ENCODE measurements around the gene FGF14. TPM values are rescaled to one million over a fixed set of nuclear protein-coding genes. Genes with fewer than 3 reads are reported as not detected.
"Not testable (repeated sequence)": the region's sequence is repeated elsewhere in the genome, so short reads cannot be mapped to it uniquely, and the experiment has no call there.

Gene FGF14
- polyA plus RNA-seq, 1 of the 3 experiments (the other 2 are of a cell fraction): 0.20 TPM

DNA sequence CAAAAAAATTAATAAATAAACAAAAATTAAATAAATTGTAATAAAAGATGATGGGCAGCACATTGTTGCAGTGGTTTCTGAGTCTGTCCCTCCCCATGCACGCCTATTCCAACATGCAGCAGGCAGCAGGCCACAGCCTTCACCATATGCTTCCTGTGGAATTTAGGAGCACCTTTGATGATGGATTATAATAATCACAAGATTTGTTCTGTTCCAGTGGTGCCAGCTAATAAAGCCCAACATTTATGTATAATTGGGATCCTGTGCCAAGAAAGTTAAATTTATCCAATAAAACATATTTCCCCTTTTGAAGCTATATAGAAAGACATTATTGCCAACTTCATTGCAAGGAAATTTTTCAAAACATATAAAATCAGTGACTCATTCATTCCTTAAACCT, 328.6 kb downstream of the FGF14 start:
- no peaks in the 10 kb centered on the region for H3K27me3 ChIP-seq (ENCODE audit: insufficient read depth)
- TF ChIP-seq TCF12 (IDR thresholded peaks at IDR 0.05): no peak
- no peak for TF ChIP-seq CHD2 (IDR thresholded peaks at IDR 0.05; ENCODE audit: low read length, partially characterized antibody)
- TF ChIP-seq RAD21 (IDR thresholded peaks at IDR 0.05; ENCODE audit: low read length): no peak
- no peak for TF ChIP-seq JUND (IDR thresholded peaks at IDR 0.05)
- TF ChIP-seq POLR2AphosphoS5 (IDR thresholded peaks at IDR 0.05; ENCODE audit: low read depth, low read length): no peak
- TF ChIP-seq NFIC (IDR thresholded peaks at IDR 0.05; ENCODE audit: borderline replicate concordance): no peak
- DNase-seq: no peak
- H3K4me1 ChIP-seq (ENCODE audit: control insufficient read depth in 1 of 2, insufficient read depth in 2 of 2, low read depth in 1 of 2, low read length in 1 of 2): no peaks in the 10 kb centered on the region; a peak in 1 of 4 replicates
- no peak overlapping the region for H3K9ac ChIP-seq
- no peaks in the 10 kb centered on the region for H3K36me3 ChIP-seq (replicated peaks in 1 of 2; ENCODE audit: control insufficient read depth in 1 of 2, insufficient read depth in 2 of 2, low read length in 1 of 2)
- POLR2A ChIA-PET: no interaction called here
- H3F3A ChIP-seq (replicated peaks; ENCODE audit: insufficient read depth): no peaks in the 10 kb centered on the region
- H2AFZ ChIP-seq (ENCODE audit: low read depth): no peak overlapping the region
- H4K20me1 ChIP-seq (ENCODE audit: insufficient read depth): no peaks in the 10 kb centered on the region
- CTCF ChIA-PET: interaction anchor here (0.6 to 1.5 kb wide), 5 partner anchors 14 to 131 kb away, joined by 3 to 4 read pairs (median 3); no protein-coding TSS in a partner anchor
- H3K9me3 ChIP-seq: no peaks in the 10 kb centered on the region
- WGBS (ENCODE audit: low lambda C conversion rate): 41% methylated on average over 1 of the region's 1 CpG
- H3K27ac ChIP-seq (ENCODE audit: low read depth in 2 of 2, low read length in 1 of 2): no peak overlapping the region
- H3K4me2 ChIP-seq: no peak overlapping the region
- H3K9me2 ChIP-seq: no peaks in the 10 kb centered on the region
- H3K4me3 ChIP-seq (ENCODE audit: low read depth in 2 of 2, low read length in 1 of 2): no peak overlapping the region
- no peaks in the 10 kb centered on the region for H3K79me2 ChIP-seq (ENCODE audit: insufficient read depth)

- no peak overlapping the region for H3K4me3 ChIP-seq (ENCODE audit: low read depth in 2 of 2, low read length in 1 of 2)
- no peaks in the 10 kb centered on the region for H4K20me1 ChIP-seq (ENCODE audit: insufficient read depth)
- H3K4me2 ChIP-seq: no peak overlapping the region
- no peaks in the 10 kb centered on the region for H3K9me2 ChIP-seq
- ChIA-PET CTCF (interaction anchor here (1.4 kb wide), 1 partner anchor 41 kb away, joined by 3 read pairs; no protein-coding TSS in a partner anchor), POLR2A (no interaction called here)
- H3K9me3 ChIP-seq: no peaks in the 10 kb centered on the region
- no peak overlapping the region; a peak in 1 of 4 replicates for H3K27ac ChIP-seq (ENCODE audit: low read depth in 2 of 2, low read length in 1 of 2)
- no peaks in the 10 kb centered on the region for H3K36me3 ChIP-seq (replicated peaks in 1 of 2; ENCODE audit: control insufficient read depth in 1 of 2, insufficient read depth in 2 of 2, low read length in 1 of 2)
- H3K4me1 ChIP-seq (ENCODE audit: control insufficient read depth in 1 of 2, insufficient read depth in 2 of 2, low read depth in 1 of 2, low read length in 1 of 2): no peaks in the 10 kb centered on the region; a peak in 2 of 4 replicates
- H3K27me3 ChIP-seq (ENCODE audit: insufficient read depth): no peaks in the 10 kb centered on the region
- no peaks in the 10 kb centered on the region for H3F3A ChIP-seq (replicated peaks; ENCODE audit: insufficient read depth)
- no peak overlapping the region for H2AFZ ChIP-seq (ENCODE audit: low read depth)
- H3K79me2 ChIP-seq (ENCODE audit: insufficient read depth): no peaks in the 10 kb centered on the region
- TF ChIP-seq JUND (IDR thresholded peaks at IDR 0.05): no peak
- TF ChIP-seq RXRA (IDR thresholded peaks at IDR 0.05; ENCODE audit: borderline replicate concordance, low read depth): no peak
- no peak for TF ChIP-seq TAF1 (IDR thresholded peaks at IDR 0.05; ENCODE audit: borderline replicate concordance, low read depth, low read length)
- TF ChIP-seq FOXM1 (IDR thresholded peaks at IDR 0.05; ENCODE audit: low read depth): no peak
- no peak for TF ChIP-seq EZH2phosphoT487 (IDR thresholded peaks at IDR 0.05; ENCODE audit: borderline replicate concordance, low read depth)
- no peak for TF ChIP-seq MXI1 (IDR thresholded peaks at IDR 0.05; ENCODE audit: low read depth, low read length)
- TF ChIP-seq, protein P1, sequence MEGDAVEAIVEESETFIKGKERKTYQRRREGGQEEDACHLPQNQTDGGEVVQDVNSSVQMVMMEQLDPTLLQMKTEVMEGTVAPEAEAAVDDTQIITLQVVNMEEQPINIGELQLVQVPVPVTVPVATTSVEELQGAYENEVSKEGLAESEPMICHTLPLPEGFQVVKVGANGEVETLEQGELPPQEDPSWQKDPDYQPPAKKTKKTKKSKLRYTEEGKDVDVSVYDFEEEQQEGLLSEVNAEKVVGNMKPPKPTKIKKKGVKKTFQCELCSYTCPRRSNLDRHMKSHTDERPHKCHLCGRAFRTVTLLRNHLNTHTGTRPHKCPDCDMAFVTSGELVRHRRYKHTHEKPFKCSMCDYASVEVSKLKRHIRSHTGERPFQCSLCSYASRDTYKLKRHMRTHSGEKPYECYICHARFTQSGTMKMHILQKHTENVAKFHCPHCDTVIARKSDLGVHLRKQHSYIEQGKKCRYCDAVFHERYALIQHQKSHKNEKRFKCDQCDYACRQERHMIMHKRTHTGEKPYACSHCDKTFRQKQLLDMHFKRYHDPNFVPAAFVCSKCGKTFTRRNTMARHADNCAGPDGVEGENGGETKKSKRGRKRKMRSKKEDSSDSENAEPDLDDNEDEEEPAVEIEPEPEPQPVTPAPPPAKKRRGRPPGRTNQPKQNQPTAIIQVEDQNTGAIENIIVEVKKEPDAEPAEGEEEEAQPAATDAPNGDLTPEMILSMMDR (IDR thresholded peaks at IDR 0.05): no peak
- TF ChIP-seq RFX5 (IDR thresholded peaks at IDR 0.05; ENCODE audit: low read length): no peak
- TF ChIP-seq, protein P2, sequence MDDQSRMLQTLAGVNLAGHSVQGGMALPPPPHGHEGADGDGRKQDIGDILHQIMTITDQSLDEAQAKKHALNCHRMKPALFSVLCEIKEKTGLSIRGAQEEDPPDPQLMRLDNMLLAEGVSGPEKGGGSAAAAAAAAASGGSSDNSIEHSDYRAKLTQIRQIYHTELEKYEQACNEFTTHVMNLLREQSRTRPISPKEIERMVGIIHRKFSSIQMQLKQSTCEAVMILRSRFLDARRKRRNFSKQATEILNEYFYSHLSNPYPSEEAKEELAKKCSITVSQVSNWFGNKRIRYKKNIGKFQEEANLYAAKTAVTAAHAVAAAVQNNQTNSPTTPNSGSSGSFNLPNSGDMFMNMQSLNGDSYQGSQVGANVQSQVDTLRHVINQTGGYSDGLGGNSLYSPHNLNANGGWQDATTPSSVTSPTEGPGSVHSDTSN (IDR thresholded peaks at IDR 0.05): no peak
- no peak for TF ChIP-seq TCF12 (IDR thresholded peaks at IDR 0.05)
- no peak for TF ChIP-seq NFIC (IDR thresholded peaks at IDR 0.05; ENCODE audit: borderline replicate concordance)
- no peak for TF ChIP-seq REST (IDR thresholded peaks at IDR 0.05; ENCODE audit: low read depth, low read length)
- no peak for TF ChIP-seq TEAD4 (IDR thresholded peaks at IDR 0.05; ENCODE audit: borderline replicate concordance, insufficient read depth)
- WGBS (ENCODE audit: low lambda C conversion rate): 68% methylated on average over 6 of the region's 6 CpGs
- DNase-seq: no peak
- H3K9ac ChIP-seq: no peak overlapping the region
Measured at GRCh38 chr13:102071711-102072110, 330.1 kb downstream of the FGF14 start.

DNA sequence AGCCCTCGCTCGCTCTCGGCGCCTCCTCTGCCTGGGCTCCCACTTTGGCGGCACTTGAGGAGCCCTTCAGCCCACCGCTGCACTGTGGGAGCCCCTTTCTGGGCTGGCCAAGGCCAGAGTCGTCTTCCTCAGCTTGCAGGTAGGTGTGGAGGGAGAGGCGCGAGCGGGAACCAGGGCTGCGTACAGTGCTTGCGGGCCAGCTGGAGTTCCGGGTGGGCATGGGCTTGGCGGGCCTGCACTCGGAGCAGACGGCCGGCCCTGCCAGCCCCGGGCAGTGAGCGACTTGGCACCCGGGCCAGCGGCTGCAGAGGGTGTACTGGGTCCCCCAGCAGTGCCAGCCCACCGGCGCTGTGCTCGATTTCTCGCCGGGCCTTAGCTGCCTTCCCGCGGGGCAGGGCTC, 333.5 kb downstream of the FGF14 start:
- H4K20me1 ChIP-seq (ENCODE audit: insufficient read depth); H3K36me3 ChIP-seq (replicated peaks in 1 of 2; ENCODE audit: control insufficient read depth in 1 of 2, insufficient read depth in 2 of 2, low read length in 1 of 2); H3K4me3 ChIP-seq (ENCODE audit: low read depth in 2 of 2, low read length in 1 of 2); H2AFZ ChIP-seq (ENCODE audit: low read depth); H3K27ac ChIP-seq (ENCODE audit: low read depth in 2 of 2, low read length in 1 of 2); H3F3A ChIP-seq (replicated peaks; ENCODE audit: insufficient read depth); H3K9me3 ChIP-seq; H3K27me3 ChIP-seq (ENCODE audit: insufficient read depth); H3K9ac ChIP-seq; H3K79me2 ChIP-seq (ENCODE audit: insufficient read depth); H3K9me2 ChIP-seq; POLR2A ChIA-PET; H3K4me2 ChIP-seq; DNase-seq; CTCF ChIA-PET; H3K4me1 ChIP-seq (ENCODE audit: control insufficient read depth in 1 of 2, insufficient read depth in 2 of 2, low read depth in 1 of 2, low read length in 1 of 2): not testable (repeated sequence)
- WGBS (ENCODE audit: low lambda C conversion rate): 89% methylated on average over 9 of the region's 28 CpGs

Data from SK-N-SH (cell line).